ENCODE measurements around the gene FNDC1. TPM values are rescaled to one million over a fixed set of nuclear protein-coding genes. Genes with fewer than 3 reads are reported as not detected.
"Not testable (repeated sequence)": the region's sequence is repeated elsewhere in the genome, so short reads cannot be mapped to it uniquely, and the experiment has no call there.

Gene FNDC1
- 0.10 TPM for total RNA-seq

- DNase-seq (ENCODE audit: low spot score), result no peak
These were observed at the start of gene FNDC1 for GRCh38 chr6:159169193-159169555. TSS of gene FNDC1 (plus strand) at chr6:159169400. CDS start at chr6:159169597, 197 bp downstream.

GRCh38 chr6:159119791-159120190, 49.4 kb upstream of the FNDC1 start:
- ATAC-seq, result peak; percentile 31
- no peak for DNase-seq (ENCODE audit: low spot score)

More at GRCh38 chr6:159169193-159169555, at the start of gene FNDC1:
- peak; percentile 84 for ATAC-seq

GRCh38 chr6:159121486-159121885, 47.7 kb upstream of the FNDC1 start:
- no peak for DNase-seq (ENCODE audit: low spot score)
- ATAC-seq, result no peak

GRCh38 chr6:159122453-159122852, 46.7 kb upstream of the FNDC1 start:
- ATAC-seq, result no peak
- DNase-seq (ENCODE audit: low spot score), result no peak

GRCh38 chr6:159123831-159124230, 45.4 kb upstream of the FNDC1 start:
- ATAC-seq, result not testable (repeated sequence)

GRCh38 chr6:159125014-159125609, 44.1 kb upstream of the FNDC1 start:
- DNase-seq (ENCODE audit: low spot score), result no peak
- no peak for ATAC-seq

More at GRCh38 chr6:159123831-159124230, 45.4 kb upstream of the FNDC1 start:
- not testable (repeated sequence) for DNase-seq (ENCODE audit: low spot score)

GRCh38 chr6:159125951-159126352, 43.2 kb upstream of the FNDC1 start:
- no peak for ATAC-seq
- DNase-seq (ENCODE audit: low spot score), result no peak

GRCh38 chr6:159126590-159126989, 42.6 kb upstream of the FNDC1 start:
- ATAC-seq (peak; percentile 59), DNase-seq (ENCODE audit: low spot score) (no peak)

GRCh38 chr6:159127701-159128100, 41.5 kb upstream of the FNDC1 start:
- ATAC-seq (no peak), DNase-seq (ENCODE audit: low spot score) (no peak)

- ATAC-seq, result no peak
- no peak for DNase-seq (ENCODE audit: low spot score)
These were observed 40.2 kb upstream of the FNDC1 start for GRCh38 chr6:159128978-159129377.

- ATAC-seq, result no peak
These were observed 38.4 kb upstream of the FNDC1 start for GRCh38 chr6:159130846-159131245.

GRCh38 chr6:159131709-159132108, 37.5 kb upstream of the FNDC1 start:
- DNase-seq (ENCODE audit: low spot score) (no peak), ATAC-seq (no peak)

More at GRCh38 chr6:159130846-159131245, 38.4 kb upstream of the FNDC1 start:
- no peak for DNase-seq (ENCODE audit: low spot score)

- ATAC-seq, result no peak
- DNase-seq (ENCODE audit: low spot score), result no peak
These were observed 36.5 kb upstream of the FNDC1 start for GRCh38 chr6:159132664-159133063.

GRCh38 chr6:159134701-159135364, 34.4 kb upstream of the FNDC1 start:
- peak; percentile 98 for ATAC-seq
- peak; percentile 64 for DNase-seq (ENCODE audit: low spot score)

GRCh38 chr6:159137676-159138075, 31.5 kb upstream of the FNDC1 start:
- DNase-seq (ENCODE audit: low spot score) (no peak), ATAC-seq (no peak)

GRCh38 chr6:159142531-159142930, 26.7 kb upstream of the FNDC1 start:
- no peak for ATAC-seq
- no peak for DNase-seq (ENCODE audit: low spot score)

GRCh38 chr6:159148641-159149040, 20.6 kb upstream of the FNDC1 start:
- ATAC-seq (no peak), DNase-seq (ENCODE audit: low spot score) (no peak)

GRCh38 chr6:159149641-159150040, 19.6 kb upstream of the FNDC1 start:
- ATAC-seq (no peak), DNase-seq (ENCODE audit: low spot score) (no peak)

GRCh38 chr6:159151266-159151855, 17.8 kb upstream of the FNDC1 start:
- DNase-seq (ENCODE audit: low spot score) (no peak), ATAC-seq (peak; percentile 95)

GRCh38 chr6:159152041-159152440, 17.2 kb upstream of the FNDC1 start:
- no peak for ATAC-seq

GRCh38 chr6:159152782-159153181, 16.4 kb upstream of the FNDC1 start:
- ATAC-seq (no peak), DNase-seq (ENCODE audit: low spot score) (no peak)

More at GRCh38 chr6:159152041-159152440, 17.2 kb upstream of the FNDC1 start:
- no peak for DNase-seq (ENCODE audit: low spot score)

- ATAC-seq (no peak), DNase-seq (ENCODE audit: low spot score) (no peak)
These were observed 13.5 kb upstream of the FNDC1 start for GRCh38 chr6:159155679-159156078.
